DMS79 treated with DMSO at 0.1 percent for 48 hours (cell line): ENCODE results near the gene PKD2L2.
A peak's percentile ranks its signal among the peaks of the same experiment; 100 is the strongest.
"Not testable (repeated sequence)": the region's sequence is repeated elsewhere in the genome, so short reads cannot be mapped to it uniquely, and the experiment has no call there.

ENCODE experiments used
- DNase-seq: peaks from one replicate; lab custom pipeline; 2025; lab: John Stamatoyannopoulos, UW

The PKD2L2 gene

GRCh38 chr5:137888863-137889759, at the start of gene PKD2L2:
Gene PKD2L2, plus strand, starts transcription at chr5:137889457. Its CDS starts 35 bp downstream, at chr5:137889492.
- DNase-seq: peak; percentile 52

- no peak for DNase-seq
These were observed 47.0 kb upstream of the PKD2L2 start for GRCh38 chr5:137842296-137842695.

- no peak for DNase-seq
These were observed 45.5 kb upstream of the PKD2L2 start for GRCh38 chr5:137843676-137844299.

DNA sequence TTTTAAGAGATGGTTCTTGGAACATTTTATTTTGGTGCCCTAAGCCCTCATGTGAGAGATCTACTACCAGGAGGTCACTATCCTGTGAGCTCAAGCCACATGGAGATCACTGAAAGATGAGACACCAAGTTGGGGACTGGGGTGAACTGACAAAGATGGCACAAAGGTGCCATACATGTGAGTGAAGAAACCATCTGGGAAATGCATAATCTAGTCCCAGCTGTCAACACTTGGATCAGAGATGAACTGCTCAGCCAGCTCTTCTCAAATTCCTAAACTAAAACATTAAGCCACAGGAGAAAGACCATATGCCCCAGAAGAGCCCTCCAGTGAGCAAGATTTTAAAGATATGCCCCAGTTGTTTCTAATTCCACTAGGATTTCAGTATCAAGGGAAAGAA, 43.8 kb upstream of the PKD2L2 start:
- no peak for DNase-seq

GRCh38 chr5:137847687-137848086, 41.6 kb upstream of the PKD2L2 start:
- no peak for DNase-seq

GRCh38 chr5:137853165-137853564, 36.1 kb upstream of the PKD2L2 start:
- not testable (repeated sequence) for DNase-seq

- no peak for DNase-seq
These were observed 33.1 kb upstream of the PKD2L2 start for GRCh38 chr5:137856201-137856600.

DNA sequence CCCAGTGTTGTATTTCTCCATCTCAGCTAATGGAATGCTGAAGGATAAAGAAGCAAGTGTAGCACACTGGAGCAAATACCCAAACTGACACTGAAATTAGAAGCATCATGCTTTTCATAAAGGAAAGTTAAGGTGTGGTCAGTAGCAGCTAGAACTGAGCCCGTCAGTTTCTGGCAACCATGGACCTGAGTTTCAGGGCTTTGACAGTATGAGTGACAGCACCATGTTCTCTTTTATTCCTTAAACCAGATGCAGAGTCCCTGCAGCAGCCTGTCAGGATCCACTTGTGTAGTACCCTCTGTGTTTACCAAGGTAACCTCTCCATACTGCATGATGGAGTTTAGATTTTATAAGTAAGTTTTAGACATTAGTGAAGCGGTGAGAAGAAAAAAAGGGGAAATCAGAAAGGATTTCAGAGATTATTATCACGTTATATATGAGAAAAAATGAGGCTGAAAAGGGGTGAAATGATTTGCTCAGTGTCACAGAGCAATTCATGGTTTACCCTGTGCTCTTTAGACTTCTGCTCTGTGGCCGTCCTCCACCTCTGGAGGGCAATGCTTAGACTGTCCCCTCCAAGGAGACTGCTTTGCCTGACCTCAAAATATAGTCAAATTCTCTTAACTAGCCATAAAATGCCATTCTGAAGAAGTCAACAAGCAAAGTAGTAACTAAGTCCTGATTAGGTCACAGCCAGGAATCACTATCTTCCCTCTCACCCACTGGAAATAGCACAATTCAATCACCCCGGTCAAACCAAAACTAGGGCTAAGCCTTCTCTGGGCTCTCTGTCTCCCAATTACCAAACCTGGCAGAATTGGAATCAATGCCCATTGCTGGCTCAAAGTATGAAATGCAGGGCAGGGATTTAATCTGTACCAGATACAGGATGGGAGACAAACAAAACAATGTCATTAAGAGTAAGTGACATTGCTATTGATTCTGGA, 32.1 kb upstream of the PKD2L2 start:
- no peak for DNase-seq

- no peak for DNase-seq
These were observed 30.9 kb upstream of the PKD2L2 start for GRCh38 chr5:137858223-137858916.

- DNase-seq: no peak
These were observed 30.3 kb upstream of the PKD2L2 start for GRCh38 chr5:137858954-137859353.

DNA sequence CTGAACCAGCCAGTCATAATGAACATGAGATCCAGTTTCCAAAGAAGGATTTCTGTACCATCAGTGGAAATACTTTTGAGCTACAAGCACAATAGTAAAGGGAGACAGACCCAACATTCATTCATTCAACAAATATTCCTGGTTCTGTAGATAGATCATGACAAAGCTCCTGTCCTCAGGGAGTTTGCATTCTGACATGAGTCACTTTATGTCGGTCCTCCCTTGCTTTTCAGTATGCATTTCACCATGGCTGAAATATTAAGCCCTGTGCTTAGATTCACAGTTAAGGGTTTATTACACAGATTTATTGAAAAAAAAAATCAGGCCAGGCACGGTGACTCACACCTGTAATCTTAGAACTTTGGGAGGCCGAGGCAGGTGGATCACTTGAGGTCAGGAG, 27.0 kb upstream of the PKD2L2 start:
- DNase-seq: no peak

DNA sequence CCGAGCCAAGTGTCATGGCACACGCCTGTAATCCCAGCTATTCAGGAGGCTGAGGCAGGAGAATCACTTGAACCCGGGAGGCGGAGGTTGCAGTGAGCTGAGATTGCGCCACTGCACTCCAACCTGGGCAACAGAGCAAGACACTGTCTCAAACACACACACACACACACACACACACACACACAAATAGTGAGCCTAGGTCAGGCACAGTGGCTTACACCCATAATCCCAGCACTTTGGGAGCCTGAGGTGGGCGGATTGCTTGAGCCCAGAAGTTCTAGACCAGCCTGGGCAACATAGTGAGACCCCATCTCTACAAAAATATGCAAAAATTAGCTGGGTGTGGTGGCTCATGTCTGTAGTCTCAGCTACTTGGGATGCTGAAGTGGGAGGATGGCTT, 25.6 kb upstream of the PKD2L2 start:
- not testable (repeated sequence) for DNase-seq

DNA sequence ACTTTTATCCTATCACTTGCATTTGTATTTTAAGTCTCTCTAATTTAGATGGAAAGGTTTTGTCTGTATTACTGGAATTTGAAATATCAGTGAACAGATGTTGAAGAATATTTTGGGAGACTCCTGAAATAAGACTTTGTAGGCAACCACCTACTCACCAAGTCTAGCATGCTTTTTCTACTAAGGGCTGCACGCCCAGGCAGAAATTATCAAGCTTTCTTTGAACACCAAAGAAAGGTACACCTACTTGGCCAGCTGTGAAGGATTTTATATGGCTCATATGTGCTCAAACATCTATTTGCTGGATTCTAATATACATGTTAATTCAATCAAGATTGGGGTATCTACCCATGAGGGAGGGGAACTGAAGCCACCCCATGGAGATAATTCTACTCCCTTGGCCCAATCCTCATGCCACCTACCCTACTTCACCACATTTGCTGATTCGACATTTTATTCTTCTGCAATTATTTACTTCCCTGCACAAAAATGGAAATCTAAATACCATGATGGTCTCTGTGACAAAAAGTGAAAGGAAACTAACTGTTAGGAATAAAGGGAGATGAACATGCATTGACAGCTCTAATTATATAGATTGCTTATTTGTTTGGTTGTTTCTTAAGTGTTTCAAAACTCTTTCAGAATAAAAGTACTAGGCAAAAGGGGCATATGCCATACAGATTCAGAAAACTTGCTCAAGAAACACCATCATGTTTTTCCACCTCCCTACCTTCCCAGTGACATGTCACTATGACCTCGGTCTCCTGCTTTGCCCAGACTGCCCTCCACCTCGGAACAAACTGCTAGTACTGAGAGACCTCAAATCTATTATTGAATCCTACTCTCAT, 22.5 kb upstream of the PKD2L2 start:
- DNase-seq: no peak

- DNase-seq: no peak
These were observed 21.6 kb upstream of the PKD2L2 start, which contains the start of gene MYOT for GRCh38 chr5:137867664-137868063. Gene MYOT, plus strand, starts transcription at chr5:137867860. Its CDS starts 2,792 bp downstream, at chr5:137870652.

DNA sequence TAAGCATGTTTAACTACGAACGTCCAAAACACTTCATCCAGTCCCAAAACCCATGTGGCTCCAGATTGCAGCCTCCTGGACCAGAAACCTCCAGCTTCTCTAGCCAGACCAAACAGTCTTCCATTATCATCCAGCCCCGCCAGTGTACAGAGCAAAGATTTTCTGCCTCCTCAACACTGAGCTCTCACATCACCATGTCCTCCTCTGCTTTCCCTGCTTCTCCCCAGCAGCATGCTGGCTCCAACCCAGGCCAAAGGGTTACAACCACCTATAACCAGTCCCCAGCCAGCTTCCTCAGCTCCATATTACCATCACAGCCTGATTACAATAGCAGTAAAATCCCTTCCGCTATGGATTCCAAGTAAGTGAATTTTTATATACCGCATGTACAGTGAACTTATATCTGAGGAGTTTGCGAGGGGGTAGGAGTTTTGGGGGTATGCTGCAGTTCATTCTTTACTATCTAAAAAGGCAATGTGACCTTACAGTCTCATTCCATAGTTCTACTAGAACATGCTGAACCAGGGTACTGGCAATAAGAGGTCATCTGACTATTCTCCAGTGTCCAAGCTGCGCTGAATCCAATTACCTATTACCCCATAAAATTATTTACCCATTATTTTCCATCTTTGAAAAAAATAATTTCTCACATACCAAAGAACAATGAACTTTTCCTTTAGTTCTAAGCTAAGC, 18.5 kb upstream of the PKD2L2 start:
- no peak for DNase-seq

DNA sequence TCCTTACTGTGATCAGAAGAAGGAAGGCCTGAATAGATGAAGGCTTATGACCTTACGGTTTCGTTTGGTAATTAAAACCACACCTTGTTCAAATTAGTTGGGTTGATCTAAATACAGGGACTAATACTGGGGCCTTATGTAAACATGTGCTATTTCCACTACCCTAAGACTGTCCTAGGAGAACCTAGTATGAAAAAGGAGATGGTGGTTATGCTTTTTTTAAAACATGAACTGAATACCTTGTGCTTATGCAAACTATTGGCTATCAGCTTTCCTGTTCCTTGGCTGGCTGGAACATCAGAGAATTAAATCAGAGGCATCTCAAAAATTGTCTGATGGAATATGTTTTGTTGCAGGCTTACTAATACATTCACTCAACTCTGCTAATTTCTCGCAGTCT, 17.7 kb upstream of the PKD2L2 start:
- no peak for DNase-seq

- no peak for DNase-seq
These were observed 16.8 kb upstream of the PKD2L2 start for GRCh38 chr5:137872466-137872865.

- no peak for DNase-seq
These were observed 13.2 kb upstream of the PKD2L2 start for GRCh38 chr5:137876101-137876500.

GRCh38 chr5:137880313-137880712, 8.9 kb upstream of the PKD2L2 start:
- DNase-seq: no peak

DNA sequence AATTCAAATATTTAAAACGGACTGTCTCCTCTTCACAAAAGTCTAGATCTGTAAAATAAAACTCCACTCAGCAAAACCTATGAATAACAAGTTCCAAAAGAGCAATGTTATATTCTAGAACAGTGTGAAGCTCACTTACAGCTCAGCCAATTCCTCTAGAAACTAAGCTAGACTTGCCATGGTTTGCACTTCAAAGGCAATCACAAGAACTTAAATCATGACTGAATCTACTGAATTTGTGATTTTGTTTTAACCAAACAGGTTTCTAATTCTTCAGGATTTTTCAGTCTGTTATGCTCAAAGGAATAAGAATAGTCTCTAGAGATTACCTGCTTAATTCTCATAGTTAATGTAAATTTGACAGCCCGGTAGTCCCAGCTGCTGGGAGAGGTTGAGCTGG, 1.4 kb upstream of the PKD2L2 start:
- DNase-seq: no peak
